ENCODE results near the gene LAMA5. TPM values are rescaled to one million over a fixed set of nuclear protein-coding genes. Genes with fewer than 3 reads are reported as not detected.
A peak's percentile ranks its signal among the peaks of the same experiment; 100 is the strongest.

Gene LAMA5
- polyA plus RNA-seq, 3 donors: 0.05 TPM; not detected in 2

DNA sequence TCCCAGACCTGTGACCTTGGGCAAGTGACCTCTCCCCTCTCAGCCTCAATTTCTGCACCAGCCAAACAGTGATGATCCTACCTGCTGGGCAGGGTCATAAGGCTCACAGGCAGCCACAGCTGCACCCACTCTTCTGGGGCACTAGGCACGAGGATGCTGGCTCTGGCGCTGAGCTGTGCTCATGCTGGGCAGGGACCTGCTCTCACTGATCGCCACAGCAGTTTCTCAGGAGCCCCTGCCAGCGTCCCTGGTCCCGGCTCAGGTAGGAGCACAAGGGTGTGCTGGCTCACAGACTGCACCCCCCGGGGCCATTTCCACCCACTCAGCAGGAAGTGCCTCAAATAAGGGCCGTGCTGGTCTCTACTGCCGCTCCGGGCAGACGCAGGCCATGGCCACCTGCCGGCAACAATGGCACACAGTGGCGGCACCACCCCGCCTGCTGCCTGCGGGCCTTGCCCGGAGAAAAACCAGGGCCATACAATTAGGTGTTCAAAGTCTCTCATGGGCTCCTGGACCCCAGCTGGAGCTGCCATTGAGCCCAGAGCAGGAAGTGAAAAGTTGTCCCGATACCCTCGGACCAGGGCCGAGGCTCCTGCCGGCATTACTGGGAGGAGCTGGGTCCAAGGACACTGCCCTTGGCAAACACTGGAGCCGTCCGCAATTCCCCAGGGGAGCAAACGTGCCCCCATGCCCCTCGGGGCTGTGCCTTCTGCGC, 44.5 kb upstream of the LAMA5 start:
- Histone ChIP-seq H3K36me3 (replicated peaks in 1 of 2; ENCODE audit: control insufficient read depth in 1 of 2, insufficient read depth in 2 of 2, low read length in 2 of 2) (no peaks in the 10 kb centered on the region), H3K4me1 (ENCODE audit: control insufficient read depth in 1 of 2, insufficient read depth in 2 of 2, low read length in 2 of 2) (peaks cover 14 to 21% of the 10 kb centered on the region in 2 donors), H4K20me1 (ENCODE audit: insufficient read depth, low read length) (peaks cover under 1% of the 10 kb centered on the region), H3K9me3 (replicated peaks in 1 of 2; ENCODE audit: control insufficient read depth in 1 of 2, insufficient read depth in 1 of 2, low read length in 2 of 2) (no peaks in the 10 kb centered on the region), H3K27me3 (ENCODE audit: control insufficient read depth in 2 of 2, insufficient read depth in 2 of 2, low read length in 2 of 2) (peaks cover 0 to 3% of the 10 kb centered on the region in 2 donors), H3K79me2 (ENCODE audit: insufficient read depth, low read length) (peaks cover 1% of the 10 kb centered on the region), H2AFZ (ENCODE audit: insufficient read depth, low read depth, low read length, poor library complexity, severe bottlenecking) (no peak overlapping the region), H3K27ac (ENCODE audit: low read depth in 1 of 2, low read length in 2 of 2) (no peak overlapping the region), H3K4me2 (replicated peaks; ENCODE audit: extremely low read depth, low read length, poor library complexity, severe bottlenecking) (no peak overlapping the region), H3K9ac (ENCODE audit: insufficient read depth, low read length, poor library complexity, severe bottlenecking) (no peak overlapping the region), H3K4me3 (replicated peaks in 1 of 3; ENCODE audit: low read depth in 2 of 3, low read length in 3 of 3) (no peak overlapping the region)
- no peak overlapping the region for H3K4me3 Mint-ChIP-seq
- no peaks in the 10 kb centered on the region for H3K9me3 Mint-ChIP-seq
- peaks cover 11 to 17% (median 13%) of the 10 kb centered on the region in 3 donors for H3K27me3 Mint-ChIP-seq (ENCODE audit: low read depth in 3 of 3)
- intact Hi-C loops (cut with micrococcal nuclease): no loop called here
- DNase-seq: no peak
- H3K27ac Mint-ChIP-seq: no peak overlapping the region
- WGBS (ENCODE audit: insufficient coverage): 88% methylated on average over 24 of the region's 24 CpGs
- H3K36me3 Mint-ChIP-seq: no peaks in the 10 kb centered on the region
- H3K4me1 Mint-ChIP-seq: peaks cover 15% of the 10 kb centered on the region
- TF ChIP-seq, protein P1, sequence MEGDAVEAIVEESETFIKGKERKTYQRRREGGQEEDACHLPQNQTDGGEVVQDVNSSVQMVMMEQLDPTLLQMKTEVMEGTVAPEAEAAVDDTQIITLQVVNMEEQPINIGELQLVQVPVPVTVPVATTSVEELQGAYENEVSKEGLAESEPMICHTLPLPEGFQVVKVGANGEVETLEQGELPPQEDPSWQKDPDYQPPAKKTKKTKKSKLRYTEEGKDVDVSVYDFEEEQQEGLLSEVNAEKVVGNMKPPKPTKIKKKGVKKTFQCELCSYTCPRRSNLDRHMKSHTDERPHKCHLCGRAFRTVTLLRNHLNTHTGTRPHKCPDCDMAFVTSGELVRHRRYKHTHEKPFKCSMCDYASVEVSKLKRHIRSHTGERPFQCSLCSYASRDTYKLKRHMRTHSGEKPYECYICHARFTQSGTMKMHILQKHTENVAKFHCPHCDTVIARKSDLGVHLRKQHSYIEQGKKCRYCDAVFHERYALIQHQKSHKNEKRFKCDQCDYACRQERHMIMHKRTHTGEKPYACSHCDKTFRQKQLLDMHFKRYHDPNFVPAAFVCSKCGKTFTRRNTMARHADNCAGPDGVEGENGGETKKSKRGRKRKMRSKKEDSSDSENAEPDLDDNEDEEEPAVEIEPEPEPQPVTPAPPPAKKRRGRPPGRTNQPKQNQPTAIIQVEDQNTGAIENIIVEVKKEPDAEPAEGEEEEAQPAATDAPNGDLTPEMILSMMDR (IDR thresholded peaks at IDR 0.05): no peak

DNA sequence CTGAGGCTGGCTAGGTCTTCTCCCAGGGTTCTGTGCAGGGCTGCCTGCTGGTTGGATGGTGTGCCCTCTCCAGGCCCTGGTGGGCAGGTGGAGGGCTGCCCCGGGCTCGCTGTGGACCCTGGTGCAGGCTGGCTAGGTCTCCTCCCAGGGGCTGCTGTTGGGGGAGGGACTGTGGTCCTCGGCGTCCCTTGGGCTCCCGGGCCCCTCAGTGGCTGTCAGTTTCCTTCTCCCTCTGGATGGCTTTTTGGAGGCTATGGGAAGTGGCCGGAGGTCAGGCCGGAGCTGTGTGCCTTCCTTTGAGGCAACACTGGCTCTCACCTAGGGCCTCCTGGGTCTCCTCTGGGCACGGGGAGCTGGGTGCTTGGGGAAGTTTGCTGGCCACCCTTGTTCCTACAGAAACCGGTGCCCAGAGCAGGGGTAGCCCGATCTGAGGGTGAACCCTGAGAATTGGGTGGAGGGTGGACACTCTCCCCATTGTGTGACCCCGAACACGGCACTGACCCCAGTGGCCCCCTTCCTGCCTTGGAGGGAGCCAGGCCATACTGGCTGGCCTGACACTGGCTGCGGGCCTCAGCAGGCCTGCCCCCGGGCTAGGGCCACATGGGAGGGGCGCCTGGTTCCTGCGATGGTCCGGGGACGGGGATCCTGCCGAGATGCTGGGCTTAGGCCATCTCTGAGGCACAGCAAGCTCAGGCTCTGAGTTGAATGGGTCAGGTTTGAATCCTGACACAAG, 43.8 kb upstream of the LAMA5 start:
- Mint-ChIP-seq H3K36me3 (no peaks in the 10 kb centered on the region), H3K4me3 (no peak overlapping the region), H3K9me3 (no peaks in the 10 kb centered on the region), H3K27me3 (ENCODE audit: low read depth in 3 of 3) (peaks cover 11 to 17% (median 13%) of the 10 kb centered on the region in 3 donors), H3K27ac (peak overlapping the region in 1 of 7 donors; percentile 41), H3K4me1 (peaks cover 21% of the 10 kb centered on the region)
- intact Hi-C loops (cut with micrococcal nuclease): no loop called here
- no peak overlapping the region for H2AFZ ChIP-seq (ENCODE audit: insufficient read depth, low read depth, low read length, poor library complexity, severe bottlenecking)
- H4K20me1 ChIP-seq (ENCODE audit: insufficient read depth, low read length): peaks cover 7% of the 10 kb centered on the region
- H3K4me1 ChIP-seq (ENCODE audit: control insufficient read depth in 1 of 2, insufficient read depth in 2 of 2, low read length in 2 of 2): peaks cover 22 to 28% of the 10 kb centered on the region in 2 donors
- no peak overlapping the region for H3K27ac ChIP-seq (ENCODE audit: low read depth in 1 of 2, low read length in 2 of 2)
- H3K4me3 ChIP-seq (replicated peaks in 1 of 3; ENCODE audit: low read depth in 2 of 3, low read length in 3 of 3): no peak overlapping the region
- no peaks in the 10 kb centered on the region for H3K36me3 ChIP-seq (replicated peaks in 1 of 2; ENCODE audit: control insufficient read depth in 1 of 2, insufficient read depth in 2 of 2, low read length in 2 of 2)
- H3K9ac ChIP-seq (ENCODE audit: insufficient read depth, low read length, poor library complexity, severe bottlenecking): no peak overlapping the region
- 89% methylated on average over 12 of the region's 19 CpGs for WGBS (ENCODE audit: insufficient coverage)
- H3K4me2 ChIP-seq (replicated peaks; ENCODE audit: extremely low read depth, low read length, poor library complexity, severe bottlenecking): no peak overlapping the region
- no peaks in the 10 kb centered on the region for H3K9me3 ChIP-seq (replicated peaks in 1 of 2; ENCODE audit: control insufficient read depth in 1 of 2, insufficient read depth in 1 of 2, low read length in 2 of 2)
- H3K79me2 ChIP-seq (ENCODE audit: insufficient read depth, low read length): peaks cover 9% of the 10 kb centered on the region
- no peak for DNase-seq
- TF ChIP-seq, protein P1 (IDR thresholded peaks at IDR 0.05): no peak
- H3K27me3 ChIP-seq (ENCODE audit: control insufficient read depth in 2 of 2, insufficient read depth in 2 of 2, low read length in 2 of 2): peaks cover 0 to 3% of the 10 kb centered on the region in 2 donors
